ENCODE measurements around the gene CRIP1.

GRCh38 chr14:105487449-105487985 lies 831 bp downstream of the CRIP1 start:
- no peak for TF ChIP-seq CTCF (IDR thresholded peaks at IDR 0.05; ENCODE audit: extremely low read depth in 1 of 2, insufficient read depth in 1 of 2, low read depth in 1 of 2, low read length in 2 of 2)
- TF ChIP-seq POLR2AphosphoS5 (IDR thresholded peaks at IDR 0.05; ENCODE audit: insufficient read depth, low read depth, low read length) = no peak
- TF ChIP-seq POLR2A (IDR thresholded peaks at IDR 0.05; ENCODE audit: low read depth, low read length) = no peak

Data from endothelial cell of umbilical vein (primary cell).